Prostate gland (tissue), 2 donors: ENCODE measurements around the gene PLXNB2. TPM values are rescaled to one million over a fixed set of nuclear protein-coding genes. Genes with fewer than 3 reads are reported as not detected.

ENCODE experiments used
- DNase-seq: peaks from one replicate; pipeline ENCODE4 v3.0.0-alpha.2; 2019; ENCODE audit warnings: low spot score
- H3K27ac ChIP-seq, 2 donors: fragments of 200-600 bp; sonication (generic); 2 replicates each; pipeline ENCODE4 v1.5.1; 2017 to 2019
- H3K27me3 ChIP-seq: fragments of 200-600 bp; sonication (generic); replicated peaks from 2 replicates; pipeline ENCODE4 v1.5.1; 2019; ENCODE audit not compliant: insufficient read depth
- H3K36me3 ChIP-seq, 2 donors: fragments of 200-600 bp; sonication (generic); 1 replicate in 1 of 2; 2 replicates in 1 of 2; pipeline versions ENCODE4 v1.5.1 to v1.8.1; 2017 to 2019
- H3K4me1 ChIP-seq: fragments of 200-600 bp; sonication (generic); replicated peaks from 2 replicates; pipeline ENCODE4 v1.5.1; 2019
- H3K4me3 ChIP-seq, 2 donors: fragments of 200-600 bp; sonication (generic); 2 replicates each; pipeline ENCODE4 v1.5.1; 2017 to 2019
- H3K9me3 ChIP-seq: fragments of 200-600 bp; sonication (generic); 2 replicates; pipeline ENCODE4 v1.5.1; 2017
- POLR2A ChIP-seq: fragments of 450-650 bp; IDR thresholded peaks from one replicate; pipeline ENCODE4 v1.6.1; 2016; ENCODE audit warnings: antibody characterized with exemption, mild to moderate bottlenecking
- POLR2AphosphoS5 ChIP-seq: sonication (generic); formaldehyde crosslinking; IDR thresholded peaks from one replicate; pipeline ENCODE4 v1.6.1; 2017; ENCODE audit warnings: antibody characterized with exemption
- WGBS: methylation state at CpG from one replicate; pipeline ENCODE4 v1.1.5; 2018; 5-methylcytosine and 5-hydroxymethylcytosine counted together
- intact Hi-C: fragments of 100-400 bp; cut with DNase I; formaldehyde crosslinking; loops from one replicate; pipeline ENCODE4 v1.14.2; 2022
- total RNA-seq, 2 donors: library from RNA; depleted of rRNA; stranded (reverse); fragments of >200 nt; gene quantifications; one replicate each; pipeline ENCODE4 v1.1.0, GENCODE V29; 2016
- TF ChIP-seq, protein P1 (sequence below), 4 experiments: fragments of 200-600 bp in 2 of 4; fragments of 450-650 bp in 2 of 4; sonication (generic) in 2 of 4; IDR thresholded peaks; 1 replicate in 3 of 4; 2 replicates in 1 of 4; pipeline ENCODE4 v1.5.1; 2016 to 2019; ENCODE audit warnings: antibody characterized with exemption in 4 of 4, mild to moderate bottlenecking in 2 of 4, moderate library complexity in 2 of 4

Gene PLXNB2
- total RNA-seq, 2 donors from 2014 or later = 259 to 309 TPM

DNA sequence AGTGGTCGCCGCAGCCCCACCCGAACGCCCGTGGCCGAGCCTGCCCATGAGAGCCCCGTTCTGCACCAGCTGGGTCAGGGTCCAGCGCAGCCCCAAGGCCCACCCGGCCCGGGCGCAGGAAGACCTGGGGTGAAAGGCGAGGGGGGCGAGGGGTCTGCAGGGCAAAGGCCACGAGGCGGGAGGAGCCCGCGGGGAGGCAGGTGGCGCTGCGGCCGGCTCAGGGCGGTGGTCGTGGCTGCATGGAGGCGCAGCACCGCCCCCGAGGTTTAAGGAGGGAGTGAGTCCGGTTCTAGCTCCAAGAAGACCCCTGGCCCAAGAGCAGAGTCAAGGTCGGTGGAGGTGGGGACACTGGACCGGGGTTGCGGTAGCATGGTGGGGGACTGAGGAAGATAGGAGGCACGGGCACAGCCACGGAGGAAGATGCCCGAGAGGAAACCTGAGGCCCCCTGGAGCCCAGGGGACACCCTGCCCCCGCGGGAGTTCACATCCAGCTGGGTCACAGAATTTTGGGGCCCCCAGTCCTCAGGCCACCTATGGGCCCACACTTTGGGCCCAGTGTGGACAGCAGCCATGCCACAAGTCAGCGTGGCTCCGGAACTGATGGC, 55.9 kb downstream of the PLXNB2 start:
- intact Hi-C loops = loop anchor here (2.0 kb wide), 1 partner anchor 91 kb away; the partner anchor contains the start of gene PPP6R2
- H3K4me1 ChIP-seq = peaks cover 12% of the 10 kb centered on the region
- 16% methylated on average over 33 of the region's 36 CpGs for WGBS

DNA sequence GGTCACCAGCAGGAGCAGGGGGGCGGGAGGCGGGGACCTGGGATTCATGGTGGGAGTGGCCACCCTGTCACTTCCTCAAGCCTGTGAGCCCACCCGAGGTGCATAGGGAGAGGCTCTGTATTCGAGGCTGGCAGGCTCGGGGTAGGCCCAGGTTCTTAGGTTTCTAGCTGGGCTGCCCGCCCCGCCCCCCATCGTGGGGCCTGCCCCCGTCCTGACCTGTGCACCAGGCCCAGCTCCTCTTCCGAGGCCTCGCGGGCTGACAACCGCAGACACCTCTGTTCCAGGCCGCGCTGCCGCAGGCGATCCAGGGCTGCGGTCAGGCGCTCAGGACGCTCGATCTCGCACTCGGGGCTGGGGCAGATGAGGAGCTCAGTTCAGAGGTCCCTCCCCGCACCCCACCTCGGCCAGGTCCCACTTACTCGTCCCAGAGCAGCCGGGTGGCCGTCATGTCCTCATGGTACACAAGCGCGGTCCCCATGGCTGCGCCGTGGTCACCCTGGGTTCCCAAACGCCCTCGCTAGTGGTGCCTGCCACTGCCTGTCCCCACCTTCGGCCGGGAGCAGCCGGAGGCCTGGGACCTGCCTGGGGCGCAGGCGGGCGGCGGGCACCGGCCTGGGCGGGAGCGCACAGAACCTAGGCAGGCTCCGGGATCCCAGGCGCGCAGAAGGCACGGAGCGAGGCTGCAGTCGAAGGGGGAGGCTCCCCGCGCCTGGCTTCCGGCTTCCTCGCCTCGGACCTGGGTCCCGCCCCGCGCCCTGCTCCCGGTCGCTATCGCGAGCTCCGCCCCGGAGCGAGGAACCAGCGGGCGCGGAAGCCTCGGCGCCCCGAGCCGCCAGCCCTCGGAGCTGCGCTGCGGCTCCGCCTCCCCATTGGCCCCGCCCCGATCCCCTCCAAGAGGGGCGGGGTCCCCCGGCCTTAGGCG, 56.6 kb downstream of the PLXNB2 start, which contains the start of gene HDAC10:
HDAC10 (minus strand) TSS at position 711 of the 922 bp plus-strand sequence; CDS start at position 478, 233 bp downstream.
- no peaks in the 10 kb centered on the region for H3K27me3 ChIP-seq
- H3K4me3 ChIP-seq = peak within 1 kb of the TSS; percentile 47
- TF ChIP-seq POLR2AphosphoS5 = no peak
- TF ChIP-seq POLR2A = no peak
- TF ChIP-seq, protein P1, sequence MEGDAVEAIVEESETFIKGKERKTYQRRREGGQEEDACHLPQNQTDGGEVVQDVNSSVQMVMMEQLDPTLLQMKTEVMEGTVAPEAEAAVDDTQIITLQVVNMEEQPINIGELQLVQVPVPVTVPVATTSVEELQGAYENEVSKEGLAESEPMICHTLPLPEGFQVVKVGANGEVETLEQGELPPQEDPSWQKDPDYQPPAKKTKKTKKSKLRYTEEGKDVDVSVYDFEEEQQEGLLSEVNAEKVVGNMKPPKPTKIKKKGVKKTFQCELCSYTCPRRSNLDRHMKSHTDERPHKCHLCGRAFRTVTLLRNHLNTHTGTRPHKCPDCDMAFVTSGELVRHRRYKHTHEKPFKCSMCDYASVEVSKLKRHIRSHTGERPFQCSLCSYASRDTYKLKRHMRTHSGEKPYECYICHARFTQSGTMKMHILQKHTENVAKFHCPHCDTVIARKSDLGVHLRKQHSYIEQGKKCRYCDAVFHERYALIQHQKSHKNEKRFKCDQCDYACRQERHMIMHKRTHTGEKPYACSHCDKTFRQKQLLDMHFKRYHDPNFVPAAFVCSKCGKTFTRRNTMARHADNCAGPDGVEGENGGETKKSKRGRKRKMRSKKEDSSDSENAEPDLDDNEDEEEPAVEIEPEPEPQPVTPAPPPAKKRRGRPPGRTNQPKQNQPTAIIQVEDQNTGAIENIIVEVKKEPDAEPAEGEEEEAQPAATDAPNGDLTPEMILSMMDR (IDR thresholded peaks at IDR 0.05) = no peak
- DNase-seq = peak; percentile 60
- no peaks in the 10 kb centered on the region for H3K36me3 ChIP-seq
- intact Hi-C loops = no loop called here
- H3K4me1 ChIP-seq = peaks cover 15% of the 10 kb centered on the region
- H3K27ac ChIP-seq = peak within 1 kb of the TSS; percentile 59 to 62
- no peaks in the 10 kb centered on the region for H3K9me3 ChIP-seq
- 3% methylated on average over 33 of the region's 81 CpGs for WGBS

More for the DNA sequence above, 55.9 kb downstream of the PLXNB2 start:
- Histone ChIP-seq H3K9me3 (no peaks in the 10 kb centered on the region), H3K36me3 (no peaks in the 10 kb centered on the region), H3K27me3 (no peaks in the 10 kb centered on the region), H3K27ac (peak overlapping the region; percentile 59 to 62), H3K4me3 (peak overlapping the region; percentile 47)
- no peak for DNase-seq
- TF ChIP-seq, protein P1 (IDR thresholded peaks at IDR 0.05) = no peak
- TF ChIP-seq POLR2A = no peak
- TF ChIP-seq POLR2AphosphoS5 = no peak

DNA sequence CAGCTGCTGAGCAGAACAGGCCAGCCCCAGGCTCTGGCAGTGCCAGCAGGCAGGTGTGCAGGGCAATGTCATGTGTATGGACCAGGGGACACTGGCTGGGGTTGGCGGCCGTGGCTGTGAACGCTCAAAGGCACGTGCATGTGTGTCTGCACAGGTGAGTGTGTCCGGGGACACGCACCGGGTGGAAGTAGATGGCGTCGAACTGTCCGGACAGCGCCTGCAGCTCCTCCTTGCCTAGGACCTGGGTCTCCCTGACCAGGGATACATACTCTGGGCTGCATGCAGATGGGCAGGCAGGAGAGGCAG, 57.2 kb downstream of the PLXNB2 start:
- Histone ChIP-seq H3K4me3 (peak overlapping the region; percentile 47), H3K4me1 (peaks cover 21% of the 10 kb centered on the region), H3K27ac (peak overlapping the region; percentile 59 to 62), H3K36me3 (no peaks in the 10 kb centered on the region), H3K9me3 (no peaks in the 10 kb centered on the region), H3K27me3 (no peaks in the 10 kb centered on the region)
- WGBS = 66% methylated on average over 11 of the region's 11 CpGs
- intact Hi-C loops = no loop called here
- TF ChIP-seq POLR2A (no peak), POLR2AphosphoS5 (no peak)
- TF ChIP-seq, protein P1 (IDR thresholded peaks at IDR 0.05) = no peak
- DNase-seq = no peak

DNA sequence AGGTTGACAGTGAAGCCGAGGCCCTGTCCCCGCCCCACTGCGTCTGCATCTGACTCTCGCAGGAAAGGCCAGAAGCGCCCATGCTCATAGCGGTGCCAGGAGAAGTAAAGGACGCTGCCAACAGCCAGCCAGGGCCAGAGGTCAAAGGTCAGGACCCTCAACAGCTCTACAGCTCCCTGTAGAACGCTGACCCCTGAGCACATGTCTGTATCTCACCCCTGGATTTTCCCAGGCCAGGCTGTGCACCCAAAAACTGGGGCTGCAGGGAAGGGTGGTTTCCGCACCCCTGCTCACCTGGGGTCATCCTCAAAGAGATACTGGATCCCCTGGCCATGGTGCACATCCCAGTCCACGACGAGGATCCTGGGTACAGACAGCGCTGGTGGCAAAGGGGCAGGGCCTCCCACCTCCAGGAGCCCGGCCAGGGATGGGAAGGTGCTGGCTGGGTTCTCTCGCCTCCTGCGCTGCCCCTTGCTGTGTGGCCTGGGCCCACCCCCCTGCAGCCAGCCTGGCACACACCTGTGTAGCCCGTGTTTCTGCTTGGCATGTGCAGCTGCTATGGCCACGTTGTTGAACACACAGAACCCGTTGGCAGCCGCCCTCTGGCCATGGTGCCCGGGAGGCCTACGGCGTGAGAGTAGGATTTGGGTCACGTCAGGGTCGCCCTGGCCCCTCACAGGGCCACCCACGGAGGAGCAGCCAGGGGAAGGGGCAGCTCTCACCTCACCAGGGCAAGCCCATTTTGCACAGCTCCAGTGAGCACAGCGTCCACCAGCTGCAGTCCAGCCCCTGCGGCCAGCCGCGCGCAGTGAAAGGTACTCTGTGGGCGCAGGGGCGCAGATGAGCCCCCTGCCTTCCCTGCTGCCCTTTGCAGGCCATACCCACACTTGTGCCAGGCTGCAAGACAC, 57.9 kb downstream of the PLXNB2 start:
- H3K36me3 ChIP-seq = no peaks in the 10 kb centered on the region
- no peaks in the 10 kb centered on the region for H3K27me3 ChIP-seq
- 85% methylated on average over 29 of the region's 32 CpGs for WGBS
- TF ChIP-seq, protein P1 (IDR thresholded peaks at IDR 0.05) = no peak
- TF ChIP-seq POLR2A (no peak), POLR2AphosphoS5 (no peak)
- intact Hi-C loops = no loop called here
- no peak overlapping the region for H3K27ac ChIP-seq
- H3K4me1 ChIP-seq = peaks cover 21% of the 10 kb centered on the region
- H3K9me3 ChIP-seq = no peaks in the 10 kb centered on the region
- H3K4me3 ChIP-seq = peak overlapping the region in 1 of 2 donors; percentile 47
- no peak for DNase-seq
